ENCODE data around the gene RCN2. TPM values are rescaled to one million over a fixed set of nuclear protein-coding genes. Genes with fewer than 3 reads are reported as not detected.

The RCN2 gene
- total and polyA plus RNA-seq, 2 donors (not counting 3 experiments of a cell fraction or from before 2014, with no cell fraction given), result 45.2 to 71.9 TPM

DNA sequence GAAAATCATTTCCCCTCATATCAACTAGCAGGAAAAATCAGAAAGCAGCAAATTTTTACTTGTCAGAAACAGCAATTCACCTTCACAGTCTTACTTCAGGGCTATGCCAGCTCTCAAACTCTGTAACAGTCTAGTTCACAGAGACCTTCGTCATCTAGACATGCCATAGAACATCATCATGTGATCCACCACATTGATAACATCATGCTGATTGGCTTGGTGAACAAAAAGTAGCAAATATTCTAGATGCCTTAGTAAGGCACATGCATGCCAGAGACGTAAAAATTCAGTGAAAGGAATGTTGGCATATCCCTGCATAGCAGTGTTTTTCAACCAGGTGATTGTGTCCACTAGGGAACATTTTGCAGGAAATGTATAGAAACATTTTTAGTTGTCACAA, 17.8 kb upstream of the RCN2 start:
- H3K9ac ChIP-seq (replicated peaks; ENCODE audit: extremely low read depth, insufficient read depth, low read length), result no peak overlapping the region
- no peak overlapping the region for H2AFZ ChIP-seq (ENCODE audit: low read depth, low read length)
- dilution Hi-C loops (cut with MboI; ENCODE audit: extremely low pct_ligation_motif_present, low sequenced_read_pairs), result no loop called here
- FAIRE-seq (no peak), DNase-seq (ENCODE audit: low read depth, low spot score) (no peak)
- no peak overlapping the region for H3K4me3 ChIP-seq (replicated peaks in 1 of 3; ENCODE audit: insufficient read depth in 1 of 3, low read depth in 1 of 3, low read length in 3 of 3)
- TF ChIP-seq FOS (IDR thresholded peaks at IDR 0.05; ENCODE audit: borderline replicate concordance, insufficient read depth, low read length), result no peak
- POLR2A ChIA-PET, result no interaction called here
- no TSS peak for BruUV-seq (replicated peaks)
- no peaks in the 10 kb centered on the region for H4K20me1 ChIP-seq (replicated peaks; ENCODE audit: control insufficient read depth, extremely low read depth, insufficient read depth, low read length)
- H3K27ac ChIP-seq (ENCODE audit: insufficient read depth, low read depth, low read length), result no peak overlapping the region
- intact Hi-C loops (cut with micrococcal nuclease), result no loop called here
- no peaks in the 10 kb centered on the region for H3K4me1 ChIP-seq (ENCODE audit: control insufficient read depth, extremely low read depth, insufficient read depth, low read length)
- no peaks in the 10 kb centered on the region for H3K9me1 ChIP-seq (replicated peaks; ENCODE audit: control insufficient read depth, extremely low read depth, insufficient read depth, low read length)
- CTCF ChIA-PET, result no interaction called here
- H3K9me3 ChIP-seq (replicated peaks; ENCODE audit: control insufficient read depth, insufficient read depth, low read length), result no peaks in the 10 kb centered on the region
- H3K36me3 ChIP-seq (ENCODE audit: control insufficient read depth in 2 of 2, extremely low read depth in 1 of 2, insufficient read depth in 2 of 2, low read length in 2 of 2), result no peaks in the 10 kb centered on the region
- H3K79me2 ChIP-seq (ENCODE audit: control insufficient read depth, insufficient read depth, low read length), result no peaks in the 10 kb centered on the region
- no peak overlapping the region for H3K4me2 ChIP-seq (ENCODE audit: insufficient read depth, low read length)
- peaks cover 11 to 16% of the 10 kb centered on the region in 2 experiments for H3K27me3 ChIP-seq (ENCODE audit: control insufficient read depth in 2 of 2, insufficient read depth in 2 of 2, low read length in 2 of 2)

DNA sequence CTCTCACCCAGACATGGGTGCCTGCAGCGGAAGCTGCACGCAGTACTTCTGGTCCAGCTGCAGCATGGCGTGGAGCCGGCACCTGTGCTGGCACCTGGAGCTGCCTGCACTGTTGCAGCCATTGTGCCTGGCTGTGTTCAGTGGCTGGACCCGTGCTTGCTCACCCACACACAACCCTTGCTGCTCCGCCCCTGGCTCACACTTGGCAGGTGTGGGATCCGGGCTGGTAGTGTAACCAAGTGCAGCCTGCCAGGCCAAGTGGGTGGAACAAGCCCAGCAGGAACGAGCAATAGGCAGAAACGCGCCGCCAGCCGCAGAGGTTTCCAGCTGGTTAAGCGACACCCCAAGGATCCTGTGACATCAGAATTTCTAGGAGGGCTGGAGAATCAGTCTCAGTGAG, 15.2 kb upstream of the RCN2 start:
- DNase-seq (ENCODE audit: low read depth, low spot score), result no peak
- no TSS peak for BruUV-seq (replicated peaks)
- peaks cover 17 to 23% of the 10 kb centered on the region in 2 experiments for H3K27me3 ChIP-seq (ENCODE audit: control insufficient read depth in 2 of 2, insufficient read depth in 2 of 2, low read length in 2 of 2)
- no peak overlapping the region for H3K9ac ChIP-seq (replicated peaks; ENCODE audit: extremely low read depth, insufficient read depth, low read length)
- no peaks in the 10 kb centered on the region for H3K36me3 ChIP-seq (ENCODE audit: control insufficient read depth in 2 of 2, extremely low read depth in 1 of 2, insufficient read depth in 2 of 2, low read length in 2 of 2)
- TF ChIP-seq JUN (IDR thresholded peaks at IDR 0.05; ENCODE audit: borderline replicate concordance, insufficient read depth, insufficient read length, low read depth) (no peak), POLR2AphosphoS5 (IDR thresholded peaks at IDR 0.05; ENCODE audit: insufficient read depth, low read depth, low read length) (no peak), EZH2 (IDR thresholded peaks at IDR 0.05; ENCODE audit: borderline replicate concordance, low read depth, low read length, severe bottlenecking) (no peak)
- TF ChIP-seq, protein P1, sequence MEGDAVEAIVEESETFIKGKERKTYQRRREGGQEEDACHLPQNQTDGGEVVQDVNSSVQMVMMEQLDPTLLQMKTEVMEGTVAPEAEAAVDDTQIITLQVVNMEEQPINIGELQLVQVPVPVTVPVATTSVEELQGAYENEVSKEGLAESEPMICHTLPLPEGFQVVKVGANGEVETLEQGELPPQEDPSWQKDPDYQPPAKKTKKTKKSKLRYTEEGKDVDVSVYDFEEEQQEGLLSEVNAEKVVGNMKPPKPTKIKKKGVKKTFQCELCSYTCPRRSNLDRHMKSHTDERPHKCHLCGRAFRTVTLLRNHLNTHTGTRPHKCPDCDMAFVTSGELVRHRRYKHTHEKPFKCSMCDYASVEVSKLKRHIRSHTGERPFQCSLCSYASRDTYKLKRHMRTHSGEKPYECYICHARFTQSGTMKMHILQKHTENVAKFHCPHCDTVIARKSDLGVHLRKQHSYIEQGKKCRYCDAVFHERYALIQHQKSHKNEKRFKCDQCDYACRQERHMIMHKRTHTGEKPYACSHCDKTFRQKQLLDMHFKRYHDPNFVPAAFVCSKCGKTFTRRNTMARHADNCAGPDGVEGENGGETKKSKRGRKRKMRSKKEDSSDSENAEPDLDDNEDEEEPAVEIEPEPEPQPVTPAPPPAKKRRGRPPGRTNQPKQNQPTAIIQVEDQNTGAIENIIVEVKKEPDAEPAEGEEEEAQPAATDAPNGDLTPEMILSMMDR (IDR thresholded peaks at IDR 0.05; ENCODE audit: extremely low read depth in 1 of 2, insufficient read depth in 1 of 2, low read depth in 1 of 2, low read length in 2 of 2), result no peak
- TF ChIP-seq, protein P2, sequence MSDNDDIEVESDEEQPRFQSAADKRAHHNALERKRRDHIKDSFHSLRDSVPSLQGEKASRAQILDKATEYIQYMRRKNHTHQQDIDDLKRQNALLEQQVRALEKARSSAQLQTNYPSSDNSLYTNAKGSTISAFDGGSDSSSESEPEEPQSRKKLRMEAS (IDR thresholded peaks at IDR 0.05; ENCODE audit: insufficient read depth, insufficient read length), result no peak
- dilution Hi-C loops (cut with MboI; ENCODE audit: extremely low pct_ligation_motif_present, low sequenced_read_pairs), result no loop called here
- no peak overlapping the region for H3K4me3 ChIP-seq (replicated peaks in 1 of 3; ENCODE audit: insufficient read depth in 1 of 3, low read depth in 1 of 3, low read length in 3 of 3)
- H3K9me1 ChIP-seq (replicated peaks; ENCODE audit: control insufficient read depth, extremely low read depth, insufficient read depth, low read length), result no peaks in the 10 kb centered on the region
- H2AFZ ChIP-seq (ENCODE audit: low read depth, low read length), result no peak overlapping the region
- no peaks in the 10 kb centered on the region for H3K9me3 ChIP-seq (replicated peaks; ENCODE audit: control insufficient read depth, insufficient read depth, low read length)
- CTCF ChIA-PET, result interaction anchor here (1.2 kb wide), 1 partner anchor 47 kb away, joined by 3 read pairs; no protein-coding TSS in a partner anchor
- POLR2A ChIA-PET, result no interaction called here
- H3K4me2 ChIP-seq (ENCODE audit: insufficient read depth, low read length), result no peak overlapping the region
- H4K20me1 ChIP-seq (replicated peaks; ENCODE audit: control insufficient read depth, extremely low read depth, insufficient read depth, low read length), result no peaks in the 10 kb centered on the region
- intact Hi-C loops (cut with micrococcal nuclease), result no loop called here
- no peak overlapping the region for H3K27ac ChIP-seq (ENCODE audit: insufficient read depth, low read depth, low read length)
- H3K4me1 ChIP-seq (ENCODE audit: control insufficient read depth, extremely low read depth, insufficient read depth, low read length), result no peaks in the 10 kb centered on the region
- FAIRE-seq, result no peak
- H3K79me2 ChIP-seq (ENCODE audit: control insufficient read depth, insufficient read depth, low read length), result no peaks in the 10 kb centered on the region
